ENCODE data around the gene CHD2.

The CHD2 gene

DNA sequence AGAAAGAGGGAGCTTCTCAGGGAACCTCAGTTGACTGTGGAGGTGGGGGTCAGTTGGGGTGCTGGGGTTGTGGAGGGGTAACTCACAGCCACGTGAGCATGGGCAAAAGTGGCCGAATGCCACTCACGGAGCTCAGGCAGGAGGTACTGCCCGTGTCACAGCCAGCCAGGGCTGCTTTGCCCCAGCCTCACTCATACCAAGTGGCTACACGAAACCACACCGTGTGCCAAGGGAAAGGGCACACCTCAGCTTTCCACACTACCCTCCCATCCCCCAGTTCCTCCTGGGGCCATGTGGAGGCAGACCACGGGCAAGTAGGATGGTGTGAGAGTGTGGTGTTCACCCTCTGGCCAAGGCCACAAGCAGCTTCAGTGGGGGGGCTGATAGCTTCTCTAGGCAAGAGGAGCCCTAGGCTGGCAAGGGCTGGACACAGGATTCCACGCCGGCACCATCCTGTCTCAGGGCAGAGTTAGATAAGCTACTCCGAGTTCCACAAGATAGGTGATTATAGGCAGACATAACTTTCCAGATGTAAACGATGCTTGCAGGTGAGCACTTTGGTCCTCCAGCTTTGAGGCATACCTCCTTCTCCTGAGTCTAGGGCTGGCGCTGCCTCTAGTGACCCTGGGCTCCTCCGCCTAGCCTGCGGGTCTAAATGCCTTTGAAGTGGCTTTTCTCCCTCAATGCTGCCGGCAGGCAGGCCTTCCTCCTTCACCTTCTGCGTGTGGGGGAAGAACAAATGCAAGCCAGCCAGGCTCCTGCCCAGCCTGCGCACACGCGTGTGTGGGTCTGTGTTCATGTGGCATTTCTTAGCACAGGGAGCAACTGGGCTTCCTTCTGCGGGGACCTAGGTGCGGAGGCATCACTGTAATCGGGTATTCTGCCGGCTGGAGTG lies 163.9 kb downstream of the CHD2 start:
- H3K4me3 ChIP-seq (ENCODE audit: insufficient read depth, low read depth, low read length): no peak overlapping the region
- H3K36me3 ChIP-seq (ENCODE audit: control insufficient read depth, insufficient read depth, low read length): peaks cover 23% of the 10 kb centered on the region
- whole genome bisulfite sequencing, 2 experiments: 89% methylated on average over 23 of the region's 23 CpGs
- H3K9me3 ChIP-seq (ENCODE audit: control insufficient read depth, low read length): no peaks in the 10 kb centered on the region
- H3K27ac ChIP-seq (ENCODE audit: insufficient read depth, low read depth, low read length, poor library complexity, severe bottlenecking): peak overlapping the region; percentile 42
- peaks cover 81% of the 10 kb centered on the region for H3K4me1 ChIP-seq (ENCODE audit: control insufficient read depth, insufficient read depth, low read length)
- H3K27me3 ChIP-seq (ENCODE audit: control insufficient read depth, insufficient read depth, low read length, poor library complexity, severe bottlenecking): no peaks in the 10 kb centered on the region

GRCh38 chr15:93065641-93066045 lies 165.5 kb downstream of the CHD2 start:
- H3K4me3 ChIP-seq (ENCODE audit: insufficient read depth, low read depth, low read length): no peak overlapping the region
- 94% methylated on average over 23 of the region's 23 CpGs for WGBS, 2 experiments
- no peaks in the 10 kb centered on the region for H3K27me3 ChIP-seq (ENCODE audit: control insufficient read depth, insufficient read depth, low read length, poor library complexity, severe bottlenecking)
- H3K27ac ChIP-seq (ENCODE audit: insufficient read depth, low read depth, low read length, poor library complexity, severe bottlenecking): no peak overlapping the region
- no peaks in the 10 kb centered on the region for H3K9me3 ChIP-seq (ENCODE audit: control insufficient read depth, low read length)
- peaks cover 30% of the 10 kb centered on the region for H3K36me3 ChIP-seq (ENCODE audit: control insufficient read depth, insufficient read depth, low read length)
- H3K4me1 ChIP-seq (ENCODE audit: control insufficient read depth, insufficient read depth, low read length): peaks cover 80% of the 10 kb centered on the region

GRCh38 chr15:93066224-93066681 lies 166.1 kb downstream of the CHD2 start:
- 95% methylated on average over 38 of the region's 38 CpGs for WGBS, 2 experiments
- Histone ChIP-seq H3K27ac (ENCODE audit: insufficient read depth, low read depth, low read length, poor library complexity, severe bottlenecking) (peak overlapping the region; percentile 44), H3K27me3 (ENCODE audit: control insufficient read depth, insufficient read depth, low read length, poor library complexity, severe bottlenecking) (no peaks in the 10 kb centered on the region), H3K9me3 (ENCODE audit: control insufficient read depth, low read length) (no peaks in the 10 kb centered on the region), H3K4me1 (ENCODE audit: control insufficient read depth, insufficient read depth, low read length) (peaks cover 76% of the 10 kb centered on the region), H3K4me3 (ENCODE audit: insufficient read depth, low read depth, low read length) (no peak overlapping the region), H3K36me3 (ENCODE audit: control insufficient read depth, insufficient read depth, low read length) (peaks cover 30% of the 10 kb centered on the region)

GRCh38 chr15:93066834-93067648 lies 166.9 kb downstream of the CHD2 start:
- Histone ChIP-seq H3K9me3 (ENCODE audit: control insufficient read depth, low read length) (no peaks in the 10 kb centered on the region), H3K4me3 (ENCODE audit: insufficient read depth, low read depth, low read length) (no peak overlapping the region), H3K36me3 (ENCODE audit: control insufficient read depth, insufficient read depth, low read length) (peaks cover 30% of the 10 kb centered on the region), H3K4me1 (ENCODE audit: control insufficient read depth, insufficient read depth, low read length) (peaks cover 74% of the 10 kb centered on the region), H3K27me3 (ENCODE audit: control insufficient read depth, insufficient read depth, low read length, poor library complexity, severe bottlenecking) (no peaks in the 10 kb centered on the region), H3K27ac (ENCODE audit: insufficient read depth, low read depth, low read length, poor library complexity, severe bottlenecking) (no peak overlapping the region)
- WGBS, 2 experiments: 82 to 83% methylated on average over 7 of the region's 7 CpGs

GRCh38 chr15:93067649-93068085 lies 167.5 kb downstream of the CHD2 start:
- no peak overlapping the region for H3K27ac ChIP-seq (ENCODE audit: insufficient read depth, low read depth, low read length, poor library complexity, severe bottlenecking)
- no peak overlapping the region for H3K4me3 ChIP-seq (ENCODE audit: insufficient read depth, low read depth, low read length)
- 90 to 95% methylated on average over 4 of the region's 4 CpGs for WGBS, 2 experiments
- H3K4me1 ChIP-seq (ENCODE audit: control insufficient read depth, insufficient read depth, low read length): peaks cover 74% of the 10 kb centered on the region
- no peaks in the 10 kb centered on the region for H3K9me3 ChIP-seq (ENCODE audit: control insufficient read depth, low read length)
- no peaks in the 10 kb centered on the region for H3K27me3 ChIP-seq (ENCODE audit: control insufficient read depth, insufficient read depth, low read length, poor library complexity, severe bottlenecking)
- peaks cover 30% of the 10 kb centered on the region for H3K36me3 ChIP-seq (ENCODE audit: control insufficient read depth, insufficient read depth, low read length)

GRCh38 chr15:93068581-93069199 lies 168.6 kb downstream of the CHD2 start:
- H3K27ac ChIP-seq (ENCODE audit: insufficient read depth, low read depth, low read length, poor library complexity, severe bottlenecking): no peak overlapping the region
- WGBS, 2 experiments: 76 to 82% methylated on average over 6 of the region's 6 CpGs
- H3K9me3 ChIP-seq (ENCODE audit: control insufficient read depth, low read length): no peaks in the 10 kb centered on the region
- peaks cover 69% of the 10 kb centered on the region for H3K4me1 ChIP-seq (ENCODE audit: control insufficient read depth, insufficient read depth, low read length)
- no peaks in the 10 kb centered on the region for H3K27me3 ChIP-seq (ENCODE audit: control insufficient read depth, insufficient read depth, low read length, poor library complexity, severe bottlenecking)
- H3K36me3 ChIP-seq (ENCODE audit: control insufficient read depth, insufficient read depth, low read length): peaks cover 28% of the 10 kb centered on the region
- H3K4me3 ChIP-seq (ENCODE audit: insufficient read depth, low read depth, low read length): peak overlapping the region; percentile 15

GRCh38 chr15:93070132-93070531 lies 170.0 kb downstream of the CHD2 start:
- H3K9me3 ChIP-seq (ENCODE audit: control insufficient read depth, low read length): no peaks in the 10 kb centered on the region
- WGBS, 2 experiments: 48 to 51% methylated on average over 10 of the region's 10 CpGs
- peaks cover 70% of the 10 kb centered on the region for H3K4me1 ChIP-seq (ENCODE audit: control insufficient read depth, insufficient read depth, low read length)
- H3K27me3 ChIP-seq (ENCODE audit: control insufficient read depth, insufficient read depth, low read length, poor library complexity, severe bottlenecking): no peaks in the 10 kb centered on the region
- H3K27ac ChIP-seq (ENCODE audit: insufficient read depth, low read depth, low read length, poor library complexity, severe bottlenecking): no peak overlapping the region
- peak overlapping the region; percentile 64 for H3K4me3 ChIP-seq (ENCODE audit: insufficient read depth, low read depth, low read length)
- peaks cover 23% of the 10 kb centered on the region for H3K36me3 ChIP-seq (ENCODE audit: control insufficient read depth, insufficient read depth, low read length)

DNA sequence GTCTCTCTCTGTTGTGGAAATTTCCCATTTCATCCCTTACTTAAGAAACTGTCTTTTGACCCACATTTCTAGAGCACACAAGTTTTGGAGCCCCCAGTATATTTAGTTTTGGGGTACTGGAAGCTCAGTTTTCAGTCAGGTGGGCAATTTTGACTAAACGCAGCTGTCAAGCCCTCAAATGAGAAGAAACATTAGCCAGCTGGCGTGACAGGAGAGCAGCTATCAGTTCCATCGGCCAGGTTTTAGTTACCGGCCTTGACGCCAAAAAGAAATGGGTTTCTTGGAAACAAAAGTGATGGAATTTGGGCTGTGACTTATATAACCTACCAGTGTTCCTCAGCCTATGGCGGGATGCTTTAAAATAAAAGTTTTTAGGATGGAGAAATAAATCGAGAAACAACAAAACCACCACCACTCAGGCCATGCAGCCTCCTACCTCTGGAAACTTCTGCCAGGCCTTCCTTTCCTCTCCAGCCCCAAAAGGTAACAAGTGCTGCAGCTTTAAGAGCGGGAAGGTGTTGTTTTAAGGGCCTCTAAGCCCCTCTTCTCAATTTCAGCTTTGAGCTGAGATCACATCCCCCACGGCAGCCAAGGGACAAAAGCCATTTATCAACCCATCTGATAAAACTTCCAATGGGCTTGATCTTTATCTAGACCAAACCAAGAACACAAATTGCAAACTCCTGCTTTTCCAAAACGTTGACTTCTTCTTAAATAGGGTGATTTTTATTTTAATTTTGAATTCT lies 170.6 kb downstream of the CHD2 start:
- no peaks in the 10 kb centered on the region for H3K9me3 ChIP-seq (ENCODE audit: control insufficient read depth, low read length)
- H3K27me3 ChIP-seq (ENCODE audit: control insufficient read depth, insufficient read depth, low read length, poor library complexity, severe bottlenecking): no peaks in the 10 kb centered on the region
- H3K36me3 ChIP-seq (ENCODE audit: control insufficient read depth, insufficient read depth, low read length): peaks cover 21% of the 10 kb centered on the region
- H3K4me1 ChIP-seq (ENCODE audit: control insufficient read depth, insufficient read depth, low read length): peaks cover 66% of the 10 kb centered on the region
- no peak overlapping the region for H3K27ac ChIP-seq (ENCODE audit: insufficient read depth, low read depth, low read length, poor library complexity, severe bottlenecking)
- peak overlapping the region; percentile 64 for H3K4me3 ChIP-seq (ENCODE audit: insufficient read depth, low read depth, low read length)
- WGBS, 2 experiments: 41 to 46% methylated on average over 8 to 9 of the region's 10 CpGs

- Histone ChIP-seq H3K27me3 (ENCODE audit: control insufficient read depth, insufficient read depth, low read length, poor library complexity, severe bottlenecking) (no peaks in the 10 kb centered on the region), H3K4me3 (ENCODE audit: insufficient read depth, low read depth, low read length) (peak overlapping the region; percentile 64), H3K9me3 (ENCODE audit: control insufficient read depth, low read length) (no peaks in the 10 kb centered on the region), H3K4me1 (ENCODE audit: control insufficient read depth, insufficient read depth, low read length) (peaks cover 62% of the 10 kb centered on the region), H3K36me3 (ENCODE audit: control insufficient read depth, insufficient read depth, low read length) (peaks cover 14% of the 10 kb centered on the region), H3K27ac (ENCODE audit: insufficient read depth, low read depth, low read length, poor library complexity, severe bottlenecking) (peak overlapping the region; percentile 57)
- WGBS, 2 experiments: 1% methylated on average over 22 of the region's 22 CpGs
Observed at GRCh38 chr15:93071469-93071936, 171.4 kb downstream of the CHD2 start.

Data from ectodermal cell (in vitro differentiated cells).